Measurements from ENCODE around the gene SLC5A2. TPM values are rescaled to one million over a fixed set of nuclear protein-coding genes. Genes with fewer than 3 reads are reported as not detected.
"Not testable (repeated sequence)": the region's sequence is repeated elsewhere in the genome, so short reads cannot be mapped to it uniquely, and the experiment has no call there.

Gene SLC5A2
- total RNA-seq (2014; rRNA removed; shearing (Covaris generic)): not detected in 2 replicates
- 4.7 and 4.8 TPM in 2 replicates for polyA plus RNA-seq (2016; fragmentation: Nextera tagmentation; extraction: Ambion mirVana)

DNA sequence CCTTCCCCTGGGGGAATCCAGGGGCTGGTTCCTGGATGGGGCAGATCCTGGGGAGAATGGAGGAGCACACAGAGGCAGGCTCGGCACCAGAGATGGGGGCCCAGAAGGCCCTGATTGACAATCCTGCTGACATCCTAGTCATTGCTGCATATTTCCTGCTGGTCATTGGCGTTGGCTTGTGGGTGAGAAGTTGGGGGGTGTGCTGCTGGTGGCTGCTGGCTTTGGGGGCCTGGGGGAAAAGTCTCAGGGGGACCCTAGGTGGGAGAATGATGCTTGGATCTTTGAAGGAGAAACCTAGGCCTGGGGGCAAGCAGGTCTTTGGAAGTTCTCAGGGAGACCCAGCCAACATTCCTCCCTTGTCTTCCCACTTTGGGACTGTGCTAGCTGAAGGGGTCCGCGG, at the start of gene SLC5A2:
SLC5A2 (plus strand) TSS at position 43 of the 400 bp plus-strand sequence; CDS start at position 57, 14 bp downstream.
- Histone ChIP-seq H3K27me3 (replicated peaks; ENCODE audit: insufficient read depth) (peaks cover 8% of the 10 kb centered on the region; the same call in 1 of the 2 replicates), H3K9me2 (ENCODE audit: insufficient read depth) (no peaks in the 10 kb centered on the region), H2AFZ (no peak within 1 kb of the TSS), H3K4me1 (ENCODE audit: insufficient read depth) (0 out of 2 replicates have a peak, but pooled peaks cover 10% of the 10 kb centered on the region), H3K9me3 (ENCODE audit: low read depth) (no peaks in the 10 kb centered on the region), H3K79me2 (ENCODE audit: insufficient read depth) (no peaks in the 10 kb centered on the region), H3K9ac (no peak within 1 kb of the TSS), H3K36me3 (ENCODE audit: low read depth) (peaks cover 1% of the 10 kb centered on the region; the same call in 1 of the 2 replicates), H3K4me2 (ENCODE audit: unreplicated experiment) (no peak within 1 kb of the TSS), H3K27ac (no peak within 1 kb of the TSS), H3F3A (ENCODE audit: insufficient read depth) (peaks cover 29% of the 10 kb centered on the region), H3K4me3 (no peak within 1 kb of the TSS), H4K20me1 (ENCODE audit: insufficient read depth) (no peaks in the 10 kb centered on the region; the same call in 1 of the 2 replicates)
- TF ChIP-seq EZH2 (IDR thresholded peaks at IDR 0.05; ENCODE audit: insufficient read depth, poor library complexity, severe bottlenecking) (no peak), EZH2phosphoT487 (IDR thresholded peaks at IDR 0.05; ENCODE audit: insufficient read depth, low read depth) (no peak)
- no peak for DNase-seq
- in situ Hi-C loops (cut with MboI): no loop called here
- WGBS, 2 experiments (ENCODE audit: low coverage in 1 of 2, low lambda C conversion rate in 2 of 2, missing lambda C conversion rate in 2 of 2): 91 to 97% methylated on average over 3 to 4 of the region's 4 CpGs

DNA sequence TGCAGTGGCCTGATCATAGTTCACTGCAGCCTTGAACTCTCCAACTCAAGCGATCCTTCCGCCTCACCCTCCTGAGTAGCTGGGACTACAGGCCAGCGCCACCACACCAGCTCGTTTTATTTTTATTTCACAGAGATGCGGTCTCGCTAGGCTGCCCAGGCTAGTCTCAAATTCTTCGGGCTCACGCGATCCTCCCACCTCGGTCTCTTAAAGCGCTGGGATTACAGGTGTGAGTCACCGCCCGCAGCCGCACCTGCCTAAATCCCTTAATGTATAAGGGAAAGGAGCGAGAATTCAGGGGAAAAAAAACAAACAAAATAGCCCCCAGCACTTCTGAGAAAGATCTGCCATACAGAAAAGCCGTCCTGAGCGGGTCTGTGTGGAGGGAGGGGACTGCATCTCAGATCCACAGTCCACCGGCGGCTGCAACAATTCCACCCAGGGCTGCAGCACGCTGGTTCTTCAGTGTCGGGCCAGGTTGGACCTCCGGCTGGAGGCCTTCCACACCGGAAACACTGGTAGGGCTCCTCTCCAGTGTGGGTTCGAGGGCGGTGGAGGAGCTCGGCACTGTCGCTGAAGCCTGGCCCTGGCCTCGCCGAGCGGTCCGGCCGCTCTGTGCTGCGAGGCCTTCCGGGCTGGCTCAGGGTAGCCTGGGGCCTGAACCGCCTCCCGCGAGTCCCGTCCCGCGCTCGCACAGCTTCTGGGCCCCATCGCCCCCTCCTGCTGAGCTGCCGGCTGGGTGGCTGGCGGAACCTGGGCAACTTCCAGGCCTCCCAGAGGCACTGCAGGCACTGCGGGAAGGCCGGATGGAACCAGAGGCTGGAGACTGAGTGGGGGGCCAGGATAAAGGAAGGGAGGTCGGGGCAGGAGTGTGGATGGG, 47.3 kb upstream of the SLC5A2 start:
- Histone ChIP-seq H3K4me2 (ENCODE audit: unreplicated experiment) (no peak overlapping the region), H3K9ac (no peak overlapping the region), H3K9me3 (ENCODE audit: low read depth) (no peaks in the 10 kb centered on the region), H3K9me2 (ENCODE audit: insufficient read depth) (no peaks in the 10 kb centered on the region), H3K36me3 (ENCODE audit: low read depth) (no peaks in the 10 kb centered on the region), H3F3A (ENCODE audit: insufficient read depth) (peaks cover 9% of the 10 kb centered on the region; the same call in 1 of the 2 replicates), H3K27ac (no peak overlapping the region), H3K4me3 (no peak overlapping the region), H2AFZ (no peak overlapping the region), H3K27me3 (replicated peaks; ENCODE audit: insufficient read depth) (no peaks in the 10 kb centered on the region), H3K4me1 (ENCODE audit: insufficient read depth) (no peaks in the 10 kb centered on the region), H4K20me1 (ENCODE audit: insufficient read depth) (no peaks in the 10 kb centered on the region), H3K79me2 (ENCODE audit: insufficient read depth) (no peaks in the 10 kb centered on the region)
- TF ChIP-seq EZH2 (IDR thresholded peaks at IDR 0.05; ENCODE audit: insufficient read depth, poor library complexity, severe bottlenecking) (no peak), EZH2phosphoT487 (IDR thresholded peaks at IDR 0.05; ENCODE audit: insufficient read depth, low read depth) (no peak)
- WGBS, 2 experiments (ENCODE audit: low coverage in 1 of 2, low lambda C conversion rate in 2 of 2, missing lambda C conversion rate in 2 of 2): 89 to 90% methylated on average over 39 to 47 of the region's 47 CpGs
- DNase-seq: no peak
- in situ Hi-C loops (cut with MboI): loop anchor here (25.0 kb wide), 1 partner anchor 448 kb away; the partner anchor contains the start of gene HSD3B7

DNA sequence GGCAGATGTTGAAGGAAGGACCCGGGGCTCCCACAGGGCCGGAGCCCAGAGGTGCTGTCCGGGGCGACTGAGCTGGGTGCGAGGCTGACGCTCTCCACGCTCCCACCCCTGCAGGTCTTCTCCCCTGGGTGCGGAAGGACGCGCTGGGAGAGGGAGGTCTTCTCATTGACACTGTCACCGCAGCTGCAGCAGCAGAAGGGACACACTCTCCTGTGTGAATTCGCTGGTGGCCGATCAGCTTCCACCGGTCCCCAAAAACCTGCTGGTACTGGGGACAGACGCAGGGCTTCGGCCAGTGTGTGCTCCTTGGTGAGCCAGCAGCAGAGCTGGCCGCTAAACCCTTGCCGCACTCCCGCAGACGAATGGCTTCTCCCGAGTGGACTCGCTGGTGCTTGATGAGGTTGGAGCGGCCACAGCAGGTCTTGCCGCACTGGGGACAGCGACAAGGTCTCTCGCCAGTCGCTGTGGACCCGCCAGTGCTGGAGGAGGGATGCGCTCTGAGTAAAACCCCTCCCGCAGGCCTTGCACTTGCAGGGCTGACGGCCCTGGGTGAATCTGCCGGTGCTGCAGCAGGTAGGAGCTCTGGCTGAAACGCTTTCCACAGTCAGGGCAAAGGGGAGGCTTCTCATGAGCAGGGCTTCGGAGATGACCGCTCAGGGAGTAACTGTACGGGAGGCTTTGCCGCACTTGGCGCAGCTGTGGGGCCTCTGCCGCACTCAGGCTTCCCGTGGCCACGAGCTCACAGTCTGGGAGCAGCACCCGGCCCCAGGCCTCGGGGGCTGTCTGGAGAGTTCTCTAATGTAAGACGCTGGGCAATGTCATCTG, 46.5 kb upstream of the SLC5A2 start:
- peaks cover 16% of the 10 kb centered on the region for H3F3A ChIP-seq (ENCODE audit: insufficient read depth)
- H3K4me2 ChIP-seq (ENCODE audit: unreplicated experiment): no peak overlapping the region
- H4K20me1 ChIP-seq (ENCODE audit: insufficient read depth): no peaks in the 10 kb centered on the region
- no peaks in the 10 kb centered on the region for H3K27me3 ChIP-seq (replicated peaks; ENCODE audit: insufficient read depth)
- no peak overlapping the region for H3K4me3 ChIP-seq
- TF ChIP-seq EZH2phosphoT487 (IDR thresholded peaks at IDR 0.05; ENCODE audit: insufficient read depth, low read depth) (no peak), EZH2 (IDR thresholded peaks at IDR 0.05; ENCODE audit: insufficient read depth, poor library complexity, severe bottlenecking) (no peak)
- H3K9me2 ChIP-seq (ENCODE audit: insufficient read depth): no peaks in the 10 kb centered on the region
- H3K36me3 ChIP-seq (ENCODE audit: low read depth): no peaks in the 10 kb centered on the region
- no peak overlapping the region for H2AFZ ChIP-seq
- no peak overlapping the region for H3K9ac ChIP-seq
- in situ Hi-C loops (cut with MboI): loop anchor here (25.0 kb wide), 1 partner anchor 449 kb away; the partner anchor contains the start of gene HSD3B7
- no peaks in the 10 kb centered on the region for H3K79me2 ChIP-seq (ENCODE audit: insufficient read depth)
- DNase-seq: no peak
- WGBS, 2 experiments (ENCODE audit: low coverage in 1 of 2, low lambda C conversion rate in 2 of 2, missing lambda C conversion rate in 2 of 2): 91% methylated on average over 37 to 44 of the region's 44 CpGs
- no peak overlapping the region for H3K27ac ChIP-seq
- no peaks in the 10 kb centered on the region for H3K9me3 ChIP-seq (ENCODE audit: low read depth)
- no peaks in the 10 kb centered on the region for H3K4me1 ChIP-seq (ENCODE audit: insufficient read depth)

DNA sequence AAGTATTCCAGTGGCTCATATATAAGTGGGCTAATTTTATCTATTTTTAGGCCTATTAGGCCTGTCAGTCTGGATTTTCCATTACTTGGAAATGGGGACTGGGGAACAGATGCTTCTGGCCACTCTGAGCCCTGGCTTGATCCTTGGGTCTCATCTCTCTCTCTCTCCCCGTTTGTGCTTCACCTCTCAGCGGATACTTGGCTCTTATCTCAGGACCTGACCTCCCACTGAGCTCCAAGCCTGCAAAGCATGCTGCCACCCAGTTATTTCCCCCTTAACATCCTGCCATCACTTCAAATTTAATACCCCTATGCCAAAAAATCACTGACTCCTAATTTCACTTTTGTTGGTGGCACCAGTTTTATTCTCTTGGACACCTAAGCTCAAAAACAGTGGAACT, 44.5 kb upstream of the SLC5A2 start:
- Histone ChIP-seq H4K20me1 (ENCODE audit: insufficient read depth) (no peaks in the 10 kb centered on the region), H3K27me3 (replicated peaks; ENCODE audit: insufficient read depth) (no peaks in the 10 kb centered on the region), H3K36me3 (ENCODE audit: low read depth) (no peaks in the 10 kb centered on the region), H3K9me3 (ENCODE audit: low read depth) (no peaks in the 10 kb centered on the region), H3K4me1 (ENCODE audit: insufficient read depth) (no peaks in the 10 kb centered on the region), H3K4me2 (ENCODE audit: unreplicated experiment) (no peak overlapping the region), H3F3A (ENCODE audit: insufficient read depth) (peaks cover 20% of the 10 kb centered on the region), H3K79me2 (ENCODE audit: insufficient read depth) (no peaks in the 10 kb centered on the region), H3K9me2 (ENCODE audit: insufficient read depth) (no peaks in the 10 kb centered on the region), H3K9ac (no peak overlapping the region), H3K4me3 (no peak overlapping the region), H2AFZ (no peak overlapping the region), H3K27ac (no peak overlapping the region)
- in situ Hi-C loops (cut with MboI): loop anchor here (25.0 kb wide), 1 partner anchor 451 kb away; the partner anchor contains the start of gene HSD3B7
- WGBS, 2 experiments (ENCODE audit: low coverage in 1 of 2, low lambda C conversion rate in 2 of 2, missing lambda C conversion rate in 2 of 2): 17 to 21% methylated on average over 2 of the region's 2 CpGs
- DNase-seq: no peak
- TF ChIP-seq EZH2 (IDR thresholded peaks at IDR 0.05; ENCODE audit: insufficient read depth, poor library complexity, severe bottlenecking): no peak
- TF ChIP-seq EZH2phosphoT487 (IDR thresholded peaks at IDR 0.05; ENCODE audit: insufficient read depth, low read depth): no peak

DNA sequence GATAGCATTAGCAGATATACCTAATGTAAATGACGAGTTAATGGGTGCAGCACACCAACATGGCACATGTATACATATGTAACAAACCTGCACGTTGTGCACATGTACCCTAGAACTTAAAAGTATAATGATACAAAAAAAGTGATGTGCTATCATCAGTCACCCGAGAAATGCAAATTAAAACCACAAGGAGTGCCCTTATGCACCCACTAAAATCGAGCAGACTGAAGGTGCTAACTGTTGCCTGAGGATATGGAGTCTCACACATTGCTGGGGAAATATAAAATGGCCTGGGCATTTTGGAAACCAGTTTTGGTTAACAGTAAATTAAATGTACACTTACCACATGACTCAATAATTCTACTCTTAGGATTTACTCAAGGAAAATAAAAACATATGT, 43.9 kb upstream of the SLC5A2 start:
- in situ Hi-C loops (cut with MboI): loop anchor here (25.0 kb wide), 1 partner anchor 452 kb away; the partner anchor contains the start of gene HSD3B7

More for the DNA sequence above, 43.9 kb upstream of the SLC5A2 start:
- H3K27me3 ChIP-seq (replicated peaks; ENCODE audit: insufficient read depth); H3K4me3 ChIP-seq; H3K9me2 ChIP-seq (ENCODE audit: insufficient read depth); H3K9me3 ChIP-seq (ENCODE audit: low read depth); H3K4me1 ChIP-seq (ENCODE audit: insufficient read depth); H3K79me2 ChIP-seq (ENCODE audit: insufficient read depth); H3K9ac ChIP-seq; H4K20me1 ChIP-seq (ENCODE audit: insufficient read depth); H3K36me3 ChIP-seq (ENCODE audit: low read depth); H2AFZ ChIP-seq; DNase-seq; H3K27ac ChIP-seq; H3K4me2 ChIP-seq (ENCODE audit: unreplicated experiment): not testable (repeated sequence)
- WGBS, 2 experiments (ENCODE audit: low coverage in 1 of 2, low lambda C conversion rate in 2 of 2, missing lambda C conversion rate in 2 of 2): 43 to 56% methylated on average over 2 to 4 of the region's 4 CpGs
- H3F3A ChIP-seq (ENCODE audit: insufficient read depth): peaks cover 20% of the 10 kb centered on the region

Measured in GM23248 (cell line).